K562 (cell line): ENCODE data around the gene ESRRB. TPM values are rescaled to one million over a fixed set of nuclear protein-coding genes. Genes with fewer than 3 reads are reported as not detected.

Experiments
- ATAC-seq: fragments of 200-7000 bp; cut with Tn5 transposase; 3 replicates; pipeline ENCODE4 v1.9.1; 2020; ENCODE audit warnings: moderate library complexity
- BruUV-seq: library from RNA; stranded (reverse); fragments of 400-500 nt; replicated peaks from 2 replicates; lab custom pipeline; 2021; lab: Mats Ljungman, UMichigan
- CTCF ChIA-PET: fragments of 300-600 bp; formaldehyde crosslinking; extraction: SDS; loops from one replicate; lab custom pipeline; 2021; ENCODE audit warnings: low intra/inter-chr PET ratio; lab: Yijun Ruan, JAX
- POLR2A ChIA-PET: fragments of 300-600, 350-650 bp; sonication (Branson Sonifier 250); formaldehyde crosslinking; extraction: SDS; loops from one replicate; lab custom pipeline; 2021; ENCODE audit warnings: antibody characterized with exemption, inconsistent platforms; lab: Yijun Ruan, JAX
- DNase-seq, 4 experiments: peaks; one replicate each; pipeline versions ENCODE4 v3.0.0 to v3.0.0-alpha.2; 2011 to 2018; ENCODE audit warnings: low spot score in 3 of 4, mixed read lengths in 3 of 4; ENCODE audit errors: extremely low read depth in 1 of 4
- FAIRE-seq: peaks from 2 replicates; lab custom pipeline; 2011; peaks lifted over from hg19 to GRCh38; lab: Jason Lieb, UNC
- H2AFZ ChIP-seq: 2 replicates; pipeline ENCODE4 v1.6.0; 2011; ENCODE audit warnings: low read depth, low read length, control low read depth, inconsistent platforms
- H3K27ac ChIP-seq: fragments of 200-600 bp; 3 replicates; pipeline ENCODE4 v1.8.0; 2011; ENCODE audit warnings: low read depth, mild to moderate bottlenecking, control low read depth, inconsistent platforms, low read length, moderate library complexity, mixed read lengths; ENCODE audit errors: extremely low read depth
- H3K27me3 ChIP-seq, 2 experiments: fragments of 300-600 bp in 1 of 2; 2 replicates in 1 of 2; 3 replicates in 1 of 2; pipeline versions ENCODE4 v1.6.0 to v1.8.0; 2011; ENCODE audit warnings: inconsistent platforms in 2 of 2, low read length in 2 of 2, mild to moderate bottlenecking in 1 of 2, mixed read lengths in 1 of 2, moderate library complexity in 1 of 2; ENCODE audit not compliant: control insufficient read depth in 2 of 2, insufficient read depth in 2 of 2
- H3K36me3 ChIP-seq: fragments of 300-600 bp; 3 replicates; pipeline ENCODE4 v1.8.0; 2011; ENCODE audit warnings: mild to moderate bottlenecking, low read length, inconsistent platforms; ENCODE audit not compliant: control insufficient read depth, insufficient read depth
- H3K4me1 ChIP-seq, 2 experiments: fragments of 200-600 bp in 1 of 2; replicated peaks in 1 of 2; 2 replicates in 1 of 2; 3 replicates in 1 of 2; pipeline versions ENCODE4 v1.5.1 to v1.8.0; 2011; ENCODE audit warnings: inconsistent platforms in 2 of 2, low read length in 2 of 2, mild to moderate bottlenecking in 1 of 2, mixed read lengths in 1 of 2, moderate library complexity in 1 of 2; ENCODE audit not compliant: control insufficient read depth in 2 of 2, insufficient read depth in 2 of 2
- H3K4me2 ChIP-seq: 2 replicates; pipeline ENCODE4 v1.6.1; 2011; ENCODE audit warnings: low read length, control low read depth, inconsistent platforms, mixed read lengths; ENCODE audit not compliant: insufficient read depth
- H3K4me3 ChIP-seq: fragments of 200-600 bp; sonication (generic), shearing (Covaris generic); 2 replicates; pipeline ENCODE4 v1.5.1; 2016; ENCODE audit warnings: control low read depth, inconsistent platforms
- H3K79me2 ChIP-seq: fragments of 200-600 bp; 3 replicates; pipeline ENCODE4 v1.8.0; 2011; ENCODE audit warnings: low read length, inconsistent platforms; ENCODE audit not compliant: control insufficient read depth, insufficient read depth
- H3K9ac ChIP-seq, 2 experiments: 2 replicates each; pipeline versions ENCODE4 v1.6.0 to v1.6.1; 2011; ENCODE audit warnings: low read depth in 2 of 2, low read length in 2 of 2, control low read depth in 1 of 2, inconsistent platforms in 1 of 2, mild to moderate bottlenecking in 1 of 2, mixed read lengths in 1 of 2; ENCODE audit not compliant: insufficient read depth in 1 of 2
- H3K9me1 ChIP-seq: one replicate; pipeline ENCODE4 v1.6.0; 2011; ENCODE audit warnings: inconsistent platforms, mild to moderate bottlenecking, low read length, moderate library complexity; ENCODE audit not compliant: control insufficient read depth, insufficient read depth
- H3K9me3 ChIP-seq: replicated peaks from 2 replicates; pipeline ENCODE4 v1.5.1; 2011; ENCODE audit warnings: low read depth, low read length, inconsistent platforms; ENCODE audit not compliant: control insufficient read depth, insufficient read depth
- H4K20me1 ChIP-seq: replicated peaks from 2 replicates; pipeline ENCODE4 v1.6.1; 2011; ENCODE audit warnings: low read length, inconsistent platforms, mixed read lengths; ENCODE audit not compliant: control insufficient read depth, insufficient read depth
- NCOA4 ChIP-seq: fragments of 450-650 bp; IDR thresholded peaks from 2 replicates; pipeline ENCODE4 v1.6.1; 2018; ENCODE audit warnings: mild to moderate bottlenecking; ENCODE audit not compliant: partially characterized antibody
- RBBP5 ChIP-seq: fragments of 200-600 bp; sonication (generic); IDR thresholded peaks from 2 replicates; pipeline ENCODE4 v1.6.1; 2012; ENCODE audit warnings: borderline replicate concordance, mild to moderate bottlenecking, low read length, control low read depth, inconsistent platforms; ENCODE audit not compliant: insufficient read depth, poor library complexity, severe bottlenecking
- SMARCA4 ChIP-seq: fragments of 450-650 bp; IDR thresholded peaks from 2 replicates; pipeline ENCODE4 v1.6.1; 2016
- ZBTB9 ChIP-seq: fragments of 450-650 bp; formaldehyde crosslinking; IDR thresholded peaks from 2 replicates; pipeline ENCODE4 v1.4.0; 2020; ENCODE audit warnings: mild to moderate bottlenecking, moderate library complexity
- ZNF586 ChIP-seq: fragments of 450-650 bp; formaldehyde crosslinking; conservative IDR thresholded peaks from 2 replicates; pipeline ENCODE4 v1.4.0; 2020; ENCODE audit warnings: mild to moderate bottlenecking, moderate library complexity
- ZNF740 ChIP-seq, 3 experiments: fragments of 200-800 bp in 1 of 3; sonication (Bioruptor generic) in 1 of 3; sonication (generic) in 1 of 3; formaldehyde crosslinking in 1 of 3; IDR thresholded peaks; 2 replicates each; pipeline versions ENCODE4 v1.6.1 to v1.8.0; 2016 to 2022; ENCODE audit warnings: mild to moderate bottlenecking in 2 of 3, missing compliant biosample characterization in 2 of 3, missing genetic modification characterization in 2 of 3, missing genetic modification reagents in 1 of 3
- ZNF79 ChIP-seq: fragments of 250-450 bp; sonication (Bioruptor Pico); IDR thresholded peaks from 2 replicates; pipeline ENCODE4 v1.4.0; 2020; ENCODE audit warnings: low read depth, mild to moderate bottlenecking, moderate library complexity
- WGBS: fragments of 100-300 bp; shearing (Covaris generic); methylation state at CpG from one replicate; pipeline ENCODE4 v1.1.6; 2016; ENCODE audit warnings: low coverage, mixed read lengths; ENCODE audit not compliant: insufficient coverage; ENCODE audit errors: missing lambda C conversion rate; 5-methylcytosine and 5-hydroxymethylcytosine counted together
- in situ Hi-C: fragments of 300-500 bp; cut with MboI; formaldehyde crosslinking; loops from 4 replicates; pipeline ENCODE4 v1.15.0; 2018; ENCODE audit warnings: inconsistent platforms, mixed read lengths
- intact Hi-C: fragments of 100-400 bp; cut with micrococcal nuclease; formaldehyde crosslinking; loops from 2 replicates; pipeline ENCODE4 v1.14.2; 2022
- polyA plus RNA-seq, 8 experiments: library from polyadenylated mRNA; depleted of rRNA in 4 of 8; stranded (reverse) in 5 of 8; unstranded in 3 of 8; fragments of >200 nt; fragmentation: Nextera tagmentation in 2 of 8; fragmentation: Illumina TruSeq in 1 of 8; extraction: Ambion mirVana in 2 of 8; extraction: Trizol in 1 of 8; gene quantifications; 2 replicates each; pipeline versions ENCODE4 v1.2.1 to v1.2.3, GENCODE V29; 2011 to 2014; ENCODE audit warnings: inconsistent platforms in 1 of 8, missing spikeins in 1 of 8
- total RNA-seq, 7 experiments: library from RNA; depleted of rRNA in 6 of 7; stranded (reverse); fragments of >200 nt in 6 of 7; fragmentation: Illumina TruSeq in 2 of 7; extraction: Trizol in 2 of 7; gene quantifications; 2 replicates each; pipeline versions ENCODE4 v1.2.1 to v1.2.3, GENCODE V29; 2011 to 2021; ENCODE audit warnings: low replicate concordance in 1 of 7

Gene ESRRB
- total and polyA plus RNA-seq, 9 of the 15 experiments (the other 6 are each of a cell fraction or from before 2014, with no cell fraction given) = 3.2 to 24.7 (median 14.5) TPM

- TF ChIP-seq RBBP5 (no peak), ZBTB9 (CRISPR knock-in tag) (no peak), ZNF79 (no peak), SMARCA4 (no peak), ZNF740 (CRISPR knock-in tag; IDR thresholded peaks at IDR 0.05) (no peak), ZNF740 (tag; IDR thresholded peaks at IDR 0.05) (no peak), ZNF586 (CRISPR knock-in tag) (no peak), NCOA4 (no peak)
- intact Hi-C loops (no loop called here), in situ Hi-C loops (no loop called here)
- no peak overlapping the region for H2AFZ ChIP-seq
- no peak overlapping the region for H3K4me3 ChIP-seq
- H3K9me1 ChIP-seq = no peaks in the 10 kb centered on the region
- no peaks in the 10 kb centered on the region for H3K27me3 ChIP-seq
- CTCF ChIA-PET = no interaction called here
- DNase-seq (no peak), ATAC-seq (no peak), FAIRE-seq (no peak)
- no peaks in the 10 kb centered on the region for H4K20me1 ChIP-seq
- H3K4me1 ChIP-seq = no peaks in the 10 kb centered on the region
- no peaks in the 10 kb centered on the region for H3K79me2 ChIP-seq
- BruUV-seq = no TSS peak
- WGBS = 69% methylated on average over 5 of the region's 5 CpGs
- no peak overlapping the region for H3K9ac ChIP-seq
- H3K27ac ChIP-seq = no peak overlapping the region
- peaks cover 10% of the 10 kb centered on the region; the same call in 1 of the 3 replicates for H3K36me3 ChIP-seq
- H3K9me3 ChIP-seq = no peaks in the 10 kb centered on the region
- POLR2A ChIA-PET = interaction anchor here (1.0 kb wide), 1 partner anchor 12 kb away, joined by 3 read pairs; no protein-coding TSS in a partner anchor
- no peak overlapping the region for H3K4me2 ChIP-seq
These were observed 108.4 kb downstream of the ESRRB start for GRCh38 chr14:76484355-76484754.
